GM18907 (cell line): ENCODE results near the gene MFAP1.
"Not testable (repeated sequence)": the region's sequence is repeated elsewhere in the genome, so short reads cannot be mapped to it uniquely, and the experiment has no call there.

Experiments used
- ATAC-seq: cut with Tn5 transposase; IDR thresholded peaks from one replicate; pipeline ENCODE4 v1.9.1; 2021; ENCODE audit warnings: mild to moderate bottlenecking, moderate library complexity; ENCODE audit not compliant: unreplicated experiment

The MFAP1 gene, protein sequence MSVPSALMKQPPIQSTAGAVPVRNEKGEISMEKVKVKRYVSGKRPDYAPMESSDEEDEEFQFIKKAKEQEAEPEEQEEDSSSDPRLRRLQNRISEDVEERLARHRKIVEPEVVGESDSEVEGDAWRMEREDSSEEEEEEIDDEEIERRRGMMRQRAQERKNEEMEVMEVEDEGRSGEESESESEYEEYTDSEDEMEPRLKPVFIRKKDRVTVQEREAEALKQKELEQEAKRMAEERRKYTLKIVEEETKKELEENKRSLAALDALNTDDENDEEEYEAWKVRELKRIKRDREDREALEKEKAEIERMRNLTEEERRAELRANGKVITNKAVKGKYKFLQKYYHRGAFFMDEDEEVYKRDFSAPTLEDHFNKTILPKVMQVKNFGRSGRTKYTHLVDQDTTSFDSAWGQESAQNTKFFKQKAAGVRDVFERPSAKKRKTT

GRCh38 chr15:43824302-43825246, at the start of gene MFAP1:
Gene MFAP1 (minus strand): TSS chr15:43824690. CDS start chr15:43824569, 121 bp downstream.
- peak; percentile 72 for ATAC-seq

- no peak for ATAC-seq
Observed at GRCh38 chr15:43873651-43874050, 49.2 kb upstream of the MFAP1 start.

- no peak for ATAC-seq
Observed at GRCh38 chr15:43872416-43873020, 48.0 kb upstream of the MFAP1 start.

DNA sequence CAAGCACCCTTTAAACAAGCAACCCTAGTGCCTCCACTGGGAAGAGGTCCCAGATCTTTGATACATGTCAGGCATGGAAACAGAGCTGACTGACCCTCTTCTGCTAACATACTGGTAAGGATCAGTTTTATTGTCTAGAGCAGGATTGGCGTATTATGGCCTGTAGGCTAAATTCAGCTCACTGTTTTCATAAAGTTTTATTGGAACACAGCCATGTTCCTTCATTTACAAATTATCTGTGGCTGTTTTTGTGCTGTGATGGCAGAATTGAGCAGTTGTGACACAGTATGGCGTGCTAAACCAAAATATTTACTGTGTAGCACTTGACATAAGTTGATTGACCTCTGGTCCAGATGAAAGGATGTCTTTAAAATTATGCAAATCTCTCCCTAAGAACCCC, 47.3 kb upstream of the MFAP1 start:
- ATAC-seq, result no peak

GRCh38 chr15:43868406-43868805, 43.9 kb upstream of the MFAP1 start:
- ATAC-seq, result no peak

DNA sequence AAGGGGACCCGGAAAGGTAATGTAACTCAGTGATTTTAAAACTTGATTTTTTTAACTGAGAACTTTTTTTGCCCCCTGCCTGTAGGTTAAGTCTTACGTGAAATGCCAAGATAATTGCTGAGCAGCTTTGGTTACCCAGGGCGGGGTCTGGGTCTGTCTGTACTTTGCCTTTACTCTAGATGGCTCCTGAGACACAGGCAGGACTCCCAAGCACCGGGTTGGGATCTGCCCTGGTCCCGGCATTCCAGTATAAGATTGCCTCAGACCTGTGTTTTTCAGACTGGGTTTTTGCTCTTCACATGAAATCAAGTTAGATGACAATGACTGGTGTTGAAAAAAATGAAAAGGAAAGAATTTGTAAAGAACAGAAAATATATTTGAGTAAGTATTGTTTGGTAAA, 42.6 kb upstream of the MFAP1 start:
- ATAC-seq, result no peak

DNA sequence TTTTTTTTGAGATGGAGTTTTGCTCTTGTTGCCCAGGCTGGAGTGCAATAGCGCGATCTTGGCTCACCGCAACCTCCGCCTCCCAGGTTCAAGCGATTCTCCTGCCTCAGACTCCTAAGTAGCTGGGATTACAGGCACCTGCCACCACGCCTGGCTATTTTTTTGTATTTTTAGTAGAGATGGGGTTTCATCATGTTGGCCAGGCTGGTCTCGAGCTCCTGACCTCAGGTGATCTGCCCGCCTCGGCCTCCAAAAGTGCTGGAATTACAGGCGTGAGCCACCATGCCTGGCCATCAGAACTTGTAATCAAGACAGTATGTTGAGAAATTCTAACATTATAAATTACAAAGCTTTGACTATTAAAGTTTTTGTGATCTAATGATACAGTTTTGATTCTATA, 42.1 kb upstream of the MFAP1 start:
- not testable (repeated sequence) for ATAC-seq

DNA sequence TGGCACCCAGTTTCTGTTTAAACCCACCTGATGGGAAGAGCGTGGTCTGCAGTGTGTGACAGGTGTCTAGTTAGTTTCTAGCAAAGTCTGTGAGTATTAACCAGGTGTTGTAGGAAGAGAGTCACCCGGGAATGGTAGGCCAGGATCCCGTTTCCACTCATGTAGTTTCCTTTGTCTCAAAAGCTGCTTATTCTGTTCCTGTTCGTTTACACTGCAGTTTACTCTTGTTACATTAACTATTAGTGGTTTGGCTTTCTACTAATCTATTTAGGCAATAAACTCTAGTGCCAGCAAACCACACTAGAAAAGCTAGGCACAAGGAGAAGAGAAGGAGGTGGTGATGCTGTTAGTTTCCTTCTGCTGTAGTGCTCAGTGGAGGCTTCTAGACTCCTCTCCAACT, 35.1 kb upstream of the MFAP1 start:
- no peak for ATAC-seq

DNA sequence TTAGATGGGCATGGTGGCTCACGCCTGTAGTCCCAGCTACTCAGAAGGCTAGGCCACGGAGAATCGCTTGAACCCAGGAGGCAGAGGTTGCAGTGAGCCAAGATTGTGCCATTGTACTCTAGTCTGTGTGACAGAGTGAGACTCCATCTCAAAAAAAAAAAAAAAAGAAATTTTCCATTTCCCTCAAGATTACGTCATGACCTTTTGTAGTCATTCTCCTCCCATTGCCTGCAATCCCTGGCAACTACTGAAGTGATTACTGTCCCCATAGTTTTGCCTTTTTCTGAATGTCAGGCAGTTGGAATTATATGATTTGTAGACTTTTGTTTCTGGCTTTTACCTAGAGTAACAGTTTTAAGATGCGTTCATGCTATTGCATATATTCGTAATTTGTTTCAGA, 30.3 kb upstream of the MFAP1 start:
- ATAC-seq, result no peak

DNA sequence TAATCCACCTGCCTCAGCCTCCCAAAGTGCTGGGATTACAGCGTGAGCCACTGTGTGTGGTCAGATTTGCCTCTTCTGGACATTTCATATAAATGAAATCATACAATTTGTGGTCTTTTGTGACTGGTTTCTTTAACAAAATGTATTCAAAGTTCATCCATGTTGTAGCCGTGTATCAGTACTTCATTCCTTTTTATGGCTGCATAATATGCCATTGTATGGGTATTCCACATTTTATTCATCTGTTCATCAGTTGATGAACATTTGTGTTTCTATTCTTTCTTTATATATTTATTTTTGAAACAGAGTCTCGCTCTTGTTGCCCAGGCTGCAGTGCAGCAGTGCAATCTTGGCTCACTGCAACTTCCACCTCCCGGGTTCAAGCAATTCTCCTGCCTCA, 28.1 kb upstream of the MFAP1 start:
- ATAC-seq, result no peak

DNA sequence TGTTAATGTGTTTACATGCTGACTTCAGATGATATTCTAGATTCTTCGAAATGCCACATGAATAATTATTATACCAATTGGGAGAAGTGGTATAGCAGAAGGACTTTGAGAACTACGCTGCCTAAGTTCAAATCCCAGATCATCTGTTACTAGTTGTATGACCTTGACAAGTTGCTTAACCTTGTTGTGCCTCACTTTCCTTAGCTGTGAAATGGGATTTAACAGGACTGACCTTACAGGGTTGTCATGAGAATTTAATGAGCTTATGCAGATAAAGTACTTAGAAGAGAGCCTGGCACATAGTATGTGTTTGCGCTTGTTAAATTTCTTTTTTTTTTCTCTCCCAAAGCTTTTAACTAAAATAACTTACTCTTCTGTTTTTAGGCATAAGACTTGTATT, 26.8 kb upstream of the MFAP1 start:
- no peak for ATAC-seq

DNA sequence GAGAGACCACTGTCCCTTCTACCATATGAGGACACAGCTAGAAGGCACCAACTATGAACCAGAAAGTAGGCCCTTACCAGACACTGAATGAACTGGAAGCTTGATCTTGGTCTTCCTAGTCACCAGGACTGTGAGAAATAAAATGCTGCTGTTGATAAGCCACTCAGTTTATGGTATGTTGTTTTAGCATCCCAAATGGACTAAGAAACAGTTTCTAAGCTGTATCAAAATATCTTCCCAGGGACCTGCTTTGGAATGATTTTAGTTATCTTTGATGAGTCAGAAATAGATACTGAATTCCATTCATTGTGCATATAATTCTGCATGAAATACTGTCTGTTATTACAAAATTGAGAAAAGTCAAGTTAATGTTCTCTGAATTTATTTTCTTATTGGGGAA, 20.9 kb upstream of the MFAP1 start:
- no peak for ATAC-seq

- not testable (repeated sequence) for ATAC-seq
Observed at GRCh38 chr15:43832485-43832884, 8.0 kb upstream of the MFAP1 start.

DNA sequence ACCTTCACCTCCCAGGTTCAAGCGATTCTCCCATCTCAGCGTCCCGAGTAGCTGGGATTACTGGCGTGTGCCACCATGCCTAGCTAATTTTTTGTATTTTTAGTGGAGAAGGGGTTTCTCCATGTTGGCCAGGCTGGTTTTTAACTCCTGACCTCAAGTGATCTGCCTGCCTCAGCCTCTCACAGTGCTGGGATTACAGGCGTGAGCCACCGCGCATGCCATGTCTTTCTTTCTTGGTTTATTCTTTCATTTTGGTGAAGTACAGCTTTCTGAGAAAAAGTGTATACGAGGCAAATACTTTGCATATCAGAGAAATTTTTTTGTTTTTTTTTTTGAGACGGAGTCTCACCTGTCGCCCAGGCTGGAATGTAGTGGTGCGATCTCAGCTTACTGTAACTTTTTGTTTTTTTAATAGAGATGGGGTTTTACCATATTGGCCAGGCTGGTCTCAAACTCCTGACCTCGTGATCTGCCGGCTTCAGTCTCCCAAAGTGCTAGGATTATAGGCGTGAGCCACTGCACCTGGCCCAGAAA, 7.1 kb upstream of the MFAP1 start:
- not testable (repeated sequence) for ATAC-seq

DNA sequence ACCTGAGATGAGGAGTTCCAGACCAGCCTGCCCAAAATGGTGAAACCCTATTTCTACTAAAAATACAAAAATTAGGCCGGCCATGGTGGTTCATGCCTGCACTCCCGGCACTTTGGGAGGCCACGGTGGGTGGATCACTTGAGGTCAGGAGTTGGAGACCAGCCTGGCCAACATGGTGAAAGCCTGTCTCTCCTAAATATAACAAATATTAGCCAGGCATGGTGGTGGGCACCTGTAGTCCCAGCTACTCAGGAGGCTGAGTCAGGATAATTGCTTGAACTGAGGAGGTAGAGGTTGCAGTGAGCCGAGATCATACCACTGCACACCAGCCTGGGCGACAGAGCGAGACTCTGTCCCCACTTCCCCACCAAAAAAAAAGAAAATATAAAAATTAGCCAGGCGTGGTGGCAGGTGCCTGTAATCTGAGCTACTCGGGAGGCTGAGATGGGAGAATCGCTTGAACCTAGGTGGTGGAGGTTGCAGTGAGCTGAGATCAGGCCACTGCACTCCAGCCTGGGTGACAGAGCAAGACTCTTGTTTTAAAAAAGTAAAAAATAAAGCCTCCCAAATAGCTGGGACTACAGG, 6.3 kb upstream of the MFAP1 start:
- not testable (repeated sequence) for ATAC-seq

DNA sequence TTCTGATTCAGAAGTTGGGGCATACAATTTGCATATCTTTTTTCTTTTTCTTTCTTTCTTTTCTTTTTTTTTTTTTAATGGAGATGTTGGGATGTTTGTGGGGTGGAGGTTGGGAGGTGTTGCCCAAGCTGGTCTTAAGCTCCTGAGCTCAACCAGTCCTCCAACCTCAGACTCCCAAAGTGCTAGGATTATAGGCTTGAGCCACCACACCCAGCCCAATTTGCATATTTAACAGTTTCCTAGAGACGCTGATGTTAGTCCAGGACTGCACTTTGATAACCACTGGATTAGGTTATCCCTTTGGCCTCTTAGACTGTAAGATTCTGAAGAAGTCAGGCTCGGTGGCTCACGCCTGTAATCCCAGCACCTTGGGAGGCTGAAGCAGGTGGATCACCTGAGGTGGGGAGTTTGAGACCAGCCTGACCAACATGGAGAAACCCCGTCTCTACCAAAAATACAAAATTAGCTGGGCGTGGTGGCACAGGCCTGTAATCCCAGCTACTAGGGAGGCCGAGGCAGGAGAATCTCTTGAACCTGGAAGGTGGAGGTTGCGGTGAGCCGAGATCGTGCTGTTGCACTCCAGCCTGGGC, 5.6 kb upstream of the MFAP1 start:
- not testable (repeated sequence) for ATAC-seq

DNA sequence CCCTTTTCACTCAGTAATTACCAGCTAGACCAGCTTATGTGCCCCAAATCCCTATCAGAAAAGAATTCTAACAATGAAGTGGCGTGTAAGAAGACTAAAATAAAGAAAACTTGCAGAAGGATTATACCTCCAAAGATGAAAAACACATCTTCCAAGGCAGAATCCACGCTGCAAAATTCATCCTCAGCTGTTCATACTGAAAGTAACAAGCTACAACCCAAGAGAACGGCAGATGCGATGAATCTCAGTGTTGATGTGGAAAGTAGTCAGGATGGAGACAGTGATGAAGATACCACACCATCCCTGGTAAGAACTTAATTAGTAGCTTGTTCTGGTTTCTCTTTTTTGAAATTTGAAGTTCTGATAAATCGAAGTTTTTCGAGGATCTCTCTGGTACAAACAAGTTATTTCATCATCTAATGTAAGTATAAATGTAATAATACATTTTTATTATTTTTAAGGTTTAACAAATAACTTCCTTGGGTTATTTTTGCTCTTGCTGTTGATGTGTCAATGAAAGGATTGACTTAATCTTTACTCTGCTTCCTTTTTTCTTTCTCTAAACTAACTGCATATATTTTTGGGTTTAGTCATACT, 3.7 kb upstream of the MFAP1 start:
- ATAC-seq, result no peak

DNA sequence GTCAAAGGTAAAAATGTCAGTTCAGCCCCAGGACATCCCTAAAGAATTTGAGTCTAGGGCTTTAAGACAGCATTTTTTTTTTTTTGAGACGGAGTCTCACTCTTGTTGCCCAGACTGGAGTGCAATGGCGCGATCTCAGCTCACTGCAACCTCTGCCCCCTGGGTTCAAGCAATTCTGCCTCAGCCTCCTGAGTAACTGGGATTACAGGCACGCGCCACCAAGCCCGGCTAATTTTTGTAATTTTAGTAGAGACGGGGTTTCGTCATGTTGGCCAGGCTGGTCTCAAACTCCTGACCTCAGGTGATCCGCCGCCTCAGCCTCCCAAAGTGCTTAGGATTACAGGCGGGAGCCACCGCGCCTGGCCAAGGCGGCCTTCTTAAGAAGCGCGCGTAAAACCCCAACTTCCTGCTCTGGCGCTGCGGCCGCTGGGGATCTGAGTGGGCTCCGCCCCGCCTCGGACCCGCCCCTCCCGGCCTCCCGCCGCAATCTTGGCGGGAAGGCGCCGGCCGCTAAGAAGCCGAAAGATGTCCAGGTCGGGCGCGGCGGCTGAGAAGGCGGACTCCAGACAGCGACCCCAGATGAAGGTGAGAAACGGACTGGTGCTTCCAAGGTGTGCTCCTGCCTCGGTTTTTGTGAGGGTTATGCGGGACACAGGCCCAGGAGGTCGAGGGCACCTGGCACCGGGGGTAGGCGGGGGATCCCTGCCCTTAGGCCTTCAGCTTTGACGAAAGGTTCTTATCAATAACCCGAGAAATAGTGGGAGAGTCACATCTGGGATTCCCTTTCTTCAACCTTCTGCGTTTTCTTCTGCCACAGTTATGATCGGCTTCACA, 2.2 kb upstream of the MFAP1 start, which contains the start of gene WDR76:
Gene WDR76, plus strand, starts transcription at position 495 of the 834 bp plus-strand sequence. Its CDS starts 31 bp downstream, at position 526.
- peak; percentile 55 for ATAC-seq

DNA sequence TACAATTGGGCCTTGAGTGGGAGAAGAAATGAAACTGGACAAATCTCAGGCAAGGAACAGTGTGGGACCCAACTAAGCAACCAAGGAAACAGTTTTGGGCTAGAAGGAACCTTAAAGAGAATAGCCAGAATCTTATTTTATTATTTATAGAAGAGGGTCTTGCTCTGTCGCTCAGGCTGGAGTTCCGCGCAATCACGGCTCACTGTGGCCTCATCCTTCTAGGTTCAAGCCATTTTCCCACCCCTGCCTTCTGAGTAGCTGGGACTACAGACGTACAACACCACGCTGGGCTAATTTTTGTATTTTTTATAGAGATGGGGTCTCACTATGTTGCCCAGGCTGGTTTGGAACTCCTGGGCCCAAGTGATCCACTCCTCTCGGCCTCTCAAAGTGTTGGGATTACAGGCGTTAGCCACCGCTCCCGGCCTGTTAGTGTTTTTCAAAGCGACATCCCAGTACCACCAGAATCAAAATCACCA, 1.6 kb upstream of the MFAP1 start:
- no peak for ATAC-seq
